GM19467 (cell line): ENCODE data around the gene SIK3.

Experiments used
- ATAC-seq: cut with Tn5 transposase; IDR thresholded peaks from one replicate; pipeline ENCODE4 v1.9.1; 2021; ENCODE audit warnings: mild to moderate bottlenecking, moderate library complexity; ENCODE audit not compliant: unreplicated experiment

The SIK3 gene

GRCh38 chr11:116932181-116932580, 166.0 kb downstream of the SIK3 start:
- ATAC-seq, result no peak

GRCh38 chr11:116931206-116931953, 166.8 kb downstream of the SIK3 start:
- ATAC-seq, result no peak

- no peak for ATAC-seq
Observed at GRCh38 chr11:116930586-116930985, 167.6 kb downstream of the SIK3 start.

- ATAC-seq, result no peak
Observed at GRCh38 chr11:116930177-116930576, 168.1 kb downstream of the SIK3 start.

- ATAC-seq, result no peak
Observed at GRCh38 chr11:116929414-116930090, 168.7 kb downstream of the SIK3 start.

GRCh38 chr11:116928845-116929244, 169.4 kb downstream of the SIK3 start:
- no peak for ATAC-seq

- peak; percentile 65 for ATAC-seq
Observed at GRCh38 chr11:116928102-116928777, 170.0 kb downstream of the SIK3 start.

GRCh38 chr11:116927163-116927974, 170.9 kb downstream of the SIK3 start:
- ATAC-seq, result no peak

- ATAC-seq, result no peak
Observed at GRCh38 chr11:116925050-116925449, 173.2 kb downstream of the SIK3 start.

DNA sequence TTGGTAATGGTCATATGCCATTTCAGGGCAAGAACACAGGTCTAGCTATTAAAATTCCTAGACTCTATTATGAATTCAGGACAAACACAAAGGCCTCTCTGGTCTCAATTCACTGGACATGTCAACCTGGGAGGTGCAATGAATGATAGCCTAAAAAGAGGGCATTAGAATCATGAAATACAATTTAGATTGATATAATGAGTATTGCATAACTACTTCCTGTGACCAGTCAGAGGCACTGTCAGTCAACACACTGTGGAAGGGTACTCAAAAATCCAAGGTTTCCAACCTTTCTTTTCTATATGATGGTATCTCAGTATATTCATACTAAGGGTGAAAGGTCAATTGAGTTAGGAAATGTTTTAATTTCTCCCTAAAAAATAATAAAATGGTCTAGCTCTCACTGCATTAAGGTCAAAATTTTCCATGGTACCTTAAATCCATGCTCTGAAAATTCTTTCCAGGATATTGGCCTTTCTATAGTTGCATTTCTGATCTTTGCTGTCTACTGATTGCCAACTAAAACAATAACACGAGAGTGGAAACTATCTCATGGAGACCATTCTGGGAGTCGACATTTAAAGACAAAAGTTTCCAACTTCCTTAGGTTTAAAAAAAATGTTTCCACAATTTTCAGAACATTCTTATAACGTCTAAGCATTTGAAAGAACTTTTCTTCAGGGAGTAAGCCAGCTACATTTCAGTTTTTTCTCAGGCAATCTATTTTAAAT, 179.1 kb downstream of the SIK3 start:
- ATAC-seq, result no peak

GRCh38 chr11:116917632-116918031, 180.6 kb downstream of the SIK3 start:
- no peak for ATAC-seq

GRCh38 chr11:116916886-116917285, 181.3 kb downstream of the SIK3 start:
- ATAC-seq, result no peak

- ATAC-seq, result no peak
Observed at GRCh38 chr11:116916052-116916451, 182.2 kb downstream of the SIK3 start.

- no peak for ATAC-seq
Observed at GRCh38 chr11:116913000-116913399, 185.2 kb downstream of the SIK3 start.

DNA sequence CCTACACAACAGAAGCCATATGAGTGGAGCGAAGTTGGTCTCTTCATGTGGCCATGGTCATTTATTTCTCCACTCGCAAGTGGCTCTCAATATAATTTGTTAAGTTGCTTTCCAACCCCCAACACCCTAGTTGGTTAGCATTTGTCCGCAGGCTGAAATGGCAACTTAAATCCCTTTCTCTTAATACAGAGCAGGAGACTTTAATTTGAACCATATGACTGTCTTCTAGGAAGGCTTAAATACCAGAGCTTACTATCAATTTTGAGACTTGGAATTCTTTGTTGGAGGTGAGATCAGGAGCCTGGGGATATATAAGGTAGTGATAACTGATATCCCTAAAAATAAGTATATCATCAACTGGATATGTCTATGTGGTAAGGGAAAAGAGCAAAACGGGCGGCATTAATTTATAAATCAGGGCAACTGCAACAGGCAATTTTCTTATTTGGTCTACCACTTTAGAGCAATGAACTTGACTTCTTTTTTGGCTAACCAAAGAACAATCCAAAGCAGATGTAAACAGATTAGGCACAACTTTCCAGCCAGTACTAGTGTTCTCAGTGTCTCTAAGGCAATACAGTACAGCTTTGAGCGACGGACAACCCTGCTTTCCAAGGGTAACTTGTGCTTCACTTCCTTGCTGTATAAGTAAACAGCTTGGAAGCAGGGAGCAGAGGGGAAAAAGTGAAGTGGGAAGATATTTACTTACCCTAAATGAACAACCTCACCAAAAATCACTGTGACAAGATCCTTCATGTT, 186.1 kb downstream of the SIK3 start:
- ATAC-seq, result no peak

- ATAC-seq, result no peak
Observed at GRCh38 chr11:116910847-116911246, 187.4 kb downstream of the SIK3 start.

DNA sequence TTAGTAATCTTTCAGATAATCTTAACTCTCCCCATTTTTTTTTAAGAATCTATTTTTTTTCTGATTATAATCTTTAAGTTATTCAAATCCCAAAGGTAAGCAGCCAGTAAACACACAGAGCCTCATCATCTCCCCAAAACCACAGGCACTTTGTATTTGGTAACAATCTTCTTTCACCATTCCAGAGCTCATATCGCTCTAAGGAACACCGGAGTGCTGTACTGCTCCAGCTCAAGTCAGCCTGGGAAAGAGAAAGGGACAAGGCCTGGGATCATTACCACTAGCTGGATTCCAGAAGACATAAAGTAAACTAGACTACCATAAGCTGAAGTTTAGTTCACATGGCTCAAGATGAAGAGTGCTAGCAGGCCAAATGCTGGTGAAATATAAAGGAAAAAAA, 187.8 kb downstream of the SIK3 start:
- ATAC-seq, result no peak

DNA sequence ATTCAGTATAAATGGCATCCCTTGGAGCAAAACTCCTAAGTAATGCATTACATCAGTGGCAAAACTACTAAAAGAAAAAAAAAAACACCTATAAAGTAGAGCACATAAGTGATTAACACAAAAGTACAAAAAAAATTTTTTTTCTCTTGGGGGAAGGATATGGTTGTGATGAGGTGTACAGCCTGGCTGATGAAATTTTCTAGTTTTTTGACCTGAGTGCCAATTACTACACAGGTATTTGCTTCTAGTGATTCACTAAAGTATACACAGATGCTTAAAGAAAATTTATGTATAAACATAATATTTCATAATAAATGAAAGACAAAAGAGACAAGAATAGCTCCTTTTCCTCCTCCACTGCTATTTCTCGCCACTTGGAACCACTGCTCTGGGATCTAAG, 189.0 kb downstream of the SIK3 start:
- no peak for ATAC-seq

DNA sequence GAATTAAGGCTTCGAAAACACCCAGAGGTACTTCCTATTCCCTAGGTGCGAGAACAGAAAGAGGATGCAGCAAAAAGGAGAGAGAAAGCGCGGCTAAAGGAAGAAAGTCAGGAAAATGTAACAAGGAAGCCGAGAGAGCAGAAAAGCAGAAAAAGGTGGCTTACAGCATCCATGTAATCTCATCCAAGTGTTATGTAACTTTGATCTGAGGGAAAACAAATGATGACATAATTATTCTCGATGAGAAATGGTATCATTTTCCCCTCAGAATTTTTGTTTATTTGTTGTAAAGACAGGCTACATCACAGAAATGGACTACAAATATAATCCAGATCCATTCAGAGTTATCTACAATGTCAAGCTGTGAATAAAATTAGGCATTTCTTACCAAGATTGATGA, 191.7 kb downstream of the SIK3 start:
- no peak for ATAC-seq

DNA sequence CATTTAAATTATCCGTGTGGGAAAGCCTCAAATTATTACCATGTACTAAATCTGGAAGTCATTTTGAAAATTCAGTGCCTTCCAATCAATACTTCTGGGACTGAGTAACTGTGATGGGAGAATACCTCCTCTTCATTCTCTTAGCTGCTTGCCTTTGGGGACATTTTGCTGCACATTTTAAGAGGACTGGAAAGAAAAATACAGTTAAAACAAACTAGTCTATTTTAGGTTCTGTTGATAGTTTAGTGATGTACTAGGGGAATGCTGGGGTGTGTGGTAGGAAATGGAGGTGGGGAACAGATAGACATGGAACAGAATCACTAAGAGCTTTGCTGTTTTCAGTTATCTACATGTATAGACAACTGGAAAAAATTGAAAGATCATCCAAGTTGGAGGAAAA, 195.1 kb downstream of the SIK3 start:
- no peak for ATAC-seq
